Stomach (tissue), 9 donors: ENCODE data around the gene STX18. TPM values are rescaled to one million over a fixed set of nuclear protein-coding genes. Genes with fewer than 3 reads are reported as not detected.

ENCODE experiments used
- DNase-seq, 2 donors: peaks; one replicate each; pipeline versions ENCODE4 v3.0.0 to v3.0.0-alpha.2; 2013 to 2019
- H3K27ac ChIP-seq, 5 donors: fragments of 200-600 bp in 4 of 5; sonication (generic) in 4 of 5; one replicate each; pipeline ENCODE4 v1.5.1; 2013 to 2019; ENCODE audit warnings: mild to moderate bottlenecking in 1 of 5, moderate library complexity in 1 of 5
- H3K27me3 ChIP-seq, 3 donors: fragments of 200-600 bp; sonication (generic); one replicate each; pipeline ENCODE4 v1.5.1; 2017 to 2019; ENCODE audit warnings: mixed run types in 1 of 3
- H3K36me3 ChIP-seq, 4 donors: fragments of 200-600 bp; sonication (generic); 1 replicate in 3 of 4; 2 replicates in 1 of 4; pipeline ENCODE4 v1.5.1; 2016 to 2019
- H3K4me1 ChIP-seq, 4 donors: fragments of 200-600 bp; sonication (generic); one replicate each; pipeline ENCODE4 v1.5.1; 2016 to 2019
- H3K4me3 ChIP-seq, 4 donors: fragments of 200-600 bp; sonication (generic) in 3 of 4; one replicate each; pipeline ENCODE4 v1.5.1; 2016 to 2019; ENCODE audit warnings: mild to moderate bottlenecking in 1 of 4
- H3K9me3 ChIP-seq, 4 donors: fragments of 200-600 bp; sonication (generic); one replicate each; pipeline ENCODE4 v1.5.1; 2016 to 2019
- EP300 ChIP-seq: sonication (generic); formaldehyde crosslinking; IDR thresholded peaks from one replicate; pipeline ENCODE4 v1.6.1; 2017; ENCODE audit warnings: antibody characterized with exemption
- POLR2A ChIP-seq, 4 donors: fragments of 450-650 bp; IDR thresholded peaks; one replicate each; pipeline ENCODE4 v1.6.1; 2016; ENCODE audit warnings: antibody characterized with exemption in 4 of 4, control low read depth in 2 of 4, mild to moderate bottlenecking in 1 of 4, moderate library complexity in 1 of 4
- POLR2AphosphoS5 ChIP-seq, 3 donors: sonication (generic); formaldehyde crosslinking; IDR thresholded peaks; one replicate each; pipeline ENCODE4 v1.6.1; 2016; ENCODE audit warnings: antibody characterized with exemption in 3 of 3
- WGBS, 5 donors: extraction: QIAGEN DNeasy Blood & Tissue Kit in 3 of 5; methylation state at CpG; one replicate each; pipeline versions ENCODE4 v1.1.5 to v1.1.7; 2013 to 2018; 5-methylcytosine and 5-hydroxymethylcytosine counted together
- intact Hi-C: fragments of 100-400 bp; cut with DNase I; formaldehyde crosslinking; loops from one replicate; pipeline ENCODE4 v1.15.1; 2023; ENCODE audit warnings: low total_unique reads
- polyA plus RNA-seq, 3 donors: library from polyadenylated mRNA; stranded (reverse); fragments of 200-250 nt; gene quantifications; one replicate each; pipeline ENCODE4 v1.2.3, GENCODE V29; 2013
- total RNA-seq, 5 donors: library from RNA; depleted of rRNA; stranded (reverse); fragments of >200 nt; gene quantifications; one replicate each; pipeline versions ENCODE4 v1.1.0 to v1.2.3, GENCODE V29; 2014 to 2016
- TF ChIP-seq, protein P1 (sequence below), 7 experiments: fragments of 450-650 bp in 4 of 7; fragments of 200-600 bp in 3 of 7; sonication (generic) in 3 of 7; IDR thresholded peaks; one replicate each; pipeline ENCODE4 v1.5.1; 2016 to 2019; ENCODE audit warnings: antibody characterized with exemption in 7 of 7, control low read depth in 2 of 7, mild to moderate bottlenecking in 1 of 7
- donor health status: healthy with polysubstance abuse.
- donor health status: Bipolar disorder and iron deficiency.
- donor health status: healthy.

Gene STX18
- total and polyA plus RNA-seq, 8 donors = 17.1 to 91.6 (median 26.3) TPM

GRCh38 chr4:4412641-4413372 lies 129.0 kb downstream of the STX18 start:
- H3K4me3 ChIP-seq = no peak overlapping the region
- no peak for DNase-seq
- no peak for TF ChIP-seq POLR2AphosphoS5 (IDR thresholded peaks at IDR 0.05)
- peaks cover 0 to 27% (median 23%) of the 10 kb centered on the region in 4 donors for H3K36me3 ChIP-seq
- no peaks in the 10 kb centered on the region for H3K4me1 ChIP-seq
- no peaks in the 10 kb centered on the region for H3K9me3 ChIP-seq
- 80 to 84% (median 83%) methylated on average over 19 of the region's 19 CpGs for WGBS, 5 donors
- intact Hi-C loops = no loop called here
- peaks cover 0 to 3% (median 0%) of the 10 kb centered on the region in 3 donors for H3K27me3 ChIP-seq
- no peak overlapping the region for H3K27ac ChIP-seq

GRCh38 chr4:4411906-4412305 lies 129.9 kb downstream of the STX18 start:
- intact Hi-C loops = no loop called here
- no peak overlapping the region for H3K27ac ChIP-seq
- no peaks in the 10 kb centered on the region for H3K4me1 ChIP-seq
- no peaks in the 10 kb centered on the region for H3K9me3 ChIP-seq
- H3K4me3 ChIP-seq = no peak overlapping the region
- peaks cover 0 to 12% (median 0%) of the 10 kb centered on the region in 3 donors for H3K27me3 ChIP-seq
- TF ChIP-seq POLR2A (IDR thresholded peaks at IDR 0.05) = no peak
- TF ChIP-seq, protein P1, sequence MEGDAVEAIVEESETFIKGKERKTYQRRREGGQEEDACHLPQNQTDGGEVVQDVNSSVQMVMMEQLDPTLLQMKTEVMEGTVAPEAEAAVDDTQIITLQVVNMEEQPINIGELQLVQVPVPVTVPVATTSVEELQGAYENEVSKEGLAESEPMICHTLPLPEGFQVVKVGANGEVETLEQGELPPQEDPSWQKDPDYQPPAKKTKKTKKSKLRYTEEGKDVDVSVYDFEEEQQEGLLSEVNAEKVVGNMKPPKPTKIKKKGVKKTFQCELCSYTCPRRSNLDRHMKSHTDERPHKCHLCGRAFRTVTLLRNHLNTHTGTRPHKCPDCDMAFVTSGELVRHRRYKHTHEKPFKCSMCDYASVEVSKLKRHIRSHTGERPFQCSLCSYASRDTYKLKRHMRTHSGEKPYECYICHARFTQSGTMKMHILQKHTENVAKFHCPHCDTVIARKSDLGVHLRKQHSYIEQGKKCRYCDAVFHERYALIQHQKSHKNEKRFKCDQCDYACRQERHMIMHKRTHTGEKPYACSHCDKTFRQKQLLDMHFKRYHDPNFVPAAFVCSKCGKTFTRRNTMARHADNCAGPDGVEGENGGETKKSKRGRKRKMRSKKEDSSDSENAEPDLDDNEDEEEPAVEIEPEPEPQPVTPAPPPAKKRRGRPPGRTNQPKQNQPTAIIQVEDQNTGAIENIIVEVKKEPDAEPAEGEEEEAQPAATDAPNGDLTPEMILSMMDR (IDR thresholded peaks at IDR 0.05) = no peak
- TF ChIP-seq POLR2AphosphoS5 (IDR thresholded peaks at IDR 0.05) = no peak
- 76 to 86% (median 84%) methylated on average over 13 to 15 of the region's 15 CpGs for WGBS, 5 donors
- no peak for DNase-seq
- peaks cover 0 to 18% (median 14%) of the 10 kb centered on the region in 4 donors for H3K36me3 ChIP-seq

GRCh38 chr4:4410271-4410670 lies 131.6 kb downstream of the STX18 start:
- 80 to 89% (median 87%) methylated on average over 15 of the region's 15 CpGs for WGBS, 5 donors
- Histone ChIP-seq H3K27me3 (peaks cover 0 to 28% (median 0%) of the 10 kb centered on the region in 3 donors), H3K9me3 (no peaks in the 10 kb centered on the region), H3K27ac (no peak overlapping the region), H3K4me1 (no peaks in the 10 kb centered on the region), H3K36me3 (peaks cover 0 to 2% (median 1%) of the 10 kb centered on the region in 4 donors), H3K4me3 (no peak overlapping the region)
- intact Hi-C loops = no loop called here
- no peak for DNase-seq
- TF ChIP-seq EP300 (no peak), POLR2A (IDR thresholded peaks at IDR 0.05) (no peak), POLR2AphosphoS5 (IDR thresholded peaks at IDR 0.05) (no peak)
- TF ChIP-seq, protein P1 (IDR thresholded peaks at IDR 0.05) = no peak

DNA sequence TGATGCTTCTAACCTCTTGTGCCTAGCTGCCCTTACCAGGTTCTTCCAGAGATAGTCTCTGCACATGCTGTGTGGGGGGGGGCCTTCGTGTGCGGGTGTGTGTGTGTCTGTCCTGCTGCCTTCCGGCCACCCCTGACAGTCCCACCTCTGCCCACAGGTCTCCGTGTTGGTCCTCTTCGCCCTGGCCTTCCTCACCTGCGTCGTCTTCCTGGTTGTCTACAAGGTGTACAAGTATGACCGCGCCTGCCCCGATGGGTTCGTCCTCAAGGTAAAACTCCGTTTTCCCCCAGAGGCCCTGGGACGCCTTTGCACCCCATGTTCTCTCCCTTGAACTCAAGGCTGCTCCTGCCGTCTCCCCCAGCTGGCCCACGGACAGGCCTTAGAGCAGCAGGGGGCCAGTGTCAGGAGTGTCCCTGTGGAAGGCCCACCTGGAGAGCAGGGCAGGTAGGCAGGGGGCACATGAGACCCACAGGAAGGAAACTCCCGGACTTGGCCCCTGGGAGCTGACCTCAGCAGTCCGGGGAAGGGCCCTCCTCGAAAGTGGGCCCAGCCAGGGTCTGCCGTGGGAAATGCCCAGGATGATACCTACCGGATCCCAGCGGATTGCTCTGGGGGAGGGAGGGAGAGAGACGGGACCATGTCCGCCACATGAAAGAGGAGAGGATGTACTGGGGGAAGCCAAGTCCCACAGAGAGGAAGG lies 132.3 kb downstream of the STX18 start:
- Histone ChIP-seq H3K9me3 (no peaks in the 10 kb centered on the region), H3K4me3 (no peak overlapping the region), H3K36me3 (no peaks in the 10 kb centered on the region), H3K27me3 (peaks cover 0 to 33% (median 0%) of the 10 kb centered on the region in 3 donors), H3K27ac (no peak overlapping the region), H3K4me1 (no peaks in the 10 kb centered on the region)
- DNase-seq = no peak
- intact Hi-C loops = no loop called here
- TF ChIP-seq POLR2A (IDR thresholded peaks at IDR 0.05) (no peak), EP300 (no peak)
- TF ChIP-seq, protein P1 (IDR thresholded peaks at IDR 0.05) = no peak
- 86 to 90% (median 89%) methylated on average over 22 to 23 of the region's 23 CpGs for WGBS, 5 donors
